Bronchial epithelial cell (primary cell): ENCODE measurements around the gene TSPEAR. TPM values are rescaled to one million over a fixed set of nuclear protein-coding genes. Genes with fewer than 3 reads are reported as not detected.
"Not testable (repeated sequence)": the region's sequence is repeated elsewhere in the genome, so short reads cannot be mapped to it uniquely, and the experiment has no call there.

ENCODE experiments used
- DNase-seq: peaks from one replicate; pipeline ENCODE4 v3.0.0-alpha.2; 2010; ENCODE audit warnings: low read depth
- FAIRE-seq: peaks from 2 replicates; lab custom pipeline; 2011; peaks lifted over from hg19 to GRCh38; lab: Jason Lieb, UNC
- H3K27me3 ChIP-seq: 2 replicates; pipeline ENCODE4 v1.5.1; 2011; ENCODE audit warnings: low read length; ENCODE audit not compliant: control insufficient read depth, insufficient read depth
- H3K36me3 ChIP-seq: 2 replicates; pipeline ENCODE4 v1.5.1; 2011; ENCODE audit warnings: low read length; ENCODE audit not compliant: control insufficient read depth, insufficient read depth
- H3K4me3 ChIP-seq: 2 replicates; pipeline ENCODE4 v1.5.1; 2011; ENCODE audit warnings: mild to moderate bottlenecking, low read depth, low read length, control low read depth
- total RNA-seq: library from RNA; depleted of rRNA; stranded (reverse); fragments of >200 nt; gene quantifications from 2 replicates; pipeline ENCODE4 v1.2.1, GENCODE V29; 2014
- TF ChIP-seq, protein P1 (sequence below): IDR thresholded peaks from 2 replicates; pipeline ENCODE4 v1.5.1; 2011; ENCODE audit warnings: mild to moderate bottlenecking, moderate library complexity, low read length, control low read depth, inconsistent platforms; ENCODE audit not compliant: insufficient read depth, severe bottlenecking

The TSPEAR gene
- total RNA-seq, 1 donor from 2014 or later: not detected

DNA sequence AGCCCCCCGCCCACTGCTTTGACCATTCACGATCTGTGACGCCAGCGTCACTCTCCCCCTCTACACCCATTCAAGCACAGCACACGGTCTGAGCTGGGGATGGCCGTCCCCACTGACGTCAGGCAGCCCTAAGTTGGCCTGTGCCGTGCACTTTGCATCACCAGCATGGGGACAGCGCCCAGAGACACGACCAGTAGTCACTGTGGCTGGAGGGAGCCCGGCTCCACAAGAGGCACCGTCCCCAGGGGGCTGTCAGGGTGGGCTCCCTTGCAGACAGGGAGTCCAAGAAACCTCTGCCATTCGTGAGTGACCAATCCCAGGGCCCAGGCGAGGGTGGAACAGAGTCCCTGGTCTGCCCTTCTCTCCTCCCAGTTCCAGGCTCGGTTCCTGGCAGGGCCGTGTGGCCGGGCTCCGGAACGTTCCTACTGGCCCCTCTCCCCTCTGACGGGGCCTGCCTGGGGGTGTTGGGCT lies 97.2 kb downstream of the TSPEAR start:
- TF ChIP-seq, protein P1, sequence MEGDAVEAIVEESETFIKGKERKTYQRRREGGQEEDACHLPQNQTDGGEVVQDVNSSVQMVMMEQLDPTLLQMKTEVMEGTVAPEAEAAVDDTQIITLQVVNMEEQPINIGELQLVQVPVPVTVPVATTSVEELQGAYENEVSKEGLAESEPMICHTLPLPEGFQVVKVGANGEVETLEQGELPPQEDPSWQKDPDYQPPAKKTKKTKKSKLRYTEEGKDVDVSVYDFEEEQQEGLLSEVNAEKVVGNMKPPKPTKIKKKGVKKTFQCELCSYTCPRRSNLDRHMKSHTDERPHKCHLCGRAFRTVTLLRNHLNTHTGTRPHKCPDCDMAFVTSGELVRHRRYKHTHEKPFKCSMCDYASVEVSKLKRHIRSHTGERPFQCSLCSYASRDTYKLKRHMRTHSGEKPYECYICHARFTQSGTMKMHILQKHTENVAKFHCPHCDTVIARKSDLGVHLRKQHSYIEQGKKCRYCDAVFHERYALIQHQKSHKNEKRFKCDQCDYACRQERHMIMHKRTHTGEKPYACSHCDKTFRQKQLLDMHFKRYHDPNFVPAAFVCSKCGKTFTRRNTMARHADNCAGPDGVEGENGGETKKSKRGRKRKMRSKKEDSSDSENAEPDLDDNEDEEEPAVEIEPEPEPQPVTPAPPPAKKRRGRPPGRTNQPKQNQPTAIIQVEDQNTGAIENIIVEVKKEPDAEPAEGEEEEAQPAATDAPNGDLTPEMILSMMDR: no peak
- no peak for DNase-seq
- H3K27me3 ChIP-seq: no peaks in the 10 kb centered on the region
- no peak overlapping the region for H3K4me3 ChIP-seq
- H3K36me3 ChIP-seq: no peaks in the 10 kb centered on the region
- FAIRE-seq: no peak

DNA sequence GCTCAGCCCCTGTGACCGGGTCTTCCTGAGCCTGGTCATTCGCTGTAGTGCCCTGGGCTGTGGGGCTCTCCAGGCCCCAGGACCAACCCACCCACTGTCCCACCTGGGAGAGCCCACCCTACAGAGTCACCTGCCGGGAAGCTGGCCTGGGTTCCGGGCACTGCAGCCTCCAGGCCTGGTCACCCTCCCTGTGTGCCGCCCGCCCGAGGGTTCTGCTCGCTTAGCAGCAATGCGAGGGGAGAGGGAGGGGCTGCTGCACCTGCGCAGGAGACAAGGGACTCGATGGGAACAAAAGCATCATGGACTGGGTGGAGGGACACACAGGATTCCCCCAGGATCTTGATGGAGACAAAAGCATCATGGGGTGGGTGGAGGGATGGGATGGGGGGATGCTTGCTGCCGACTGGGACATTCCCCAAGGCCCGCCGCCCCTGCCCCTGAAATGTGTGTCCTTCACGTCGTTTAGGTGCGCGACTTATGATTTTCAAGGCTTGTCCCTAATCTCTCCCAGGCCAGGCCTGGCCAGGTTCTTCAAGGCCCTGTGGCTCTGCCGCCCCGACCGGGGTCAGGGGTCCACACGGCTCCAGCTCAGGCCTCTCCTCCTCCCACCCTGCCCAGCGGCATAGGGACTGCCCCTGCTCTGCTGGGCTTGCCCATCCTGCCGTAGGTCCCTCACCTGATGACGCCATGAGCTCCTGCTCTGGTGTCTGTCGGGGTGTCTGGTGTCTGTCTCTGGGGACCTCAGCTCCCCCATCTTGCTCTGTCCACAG lies 97.8 kb downstream of the TSPEAR start:
- FAIRE-seq: no peak
- TF ChIP-seq, protein P1: no peak
- H3K27me3 ChIP-seq: no peaks in the 10 kb centered on the region
- no peaks in the 10 kb centered on the region for H3K36me3 ChIP-seq
- no peak for DNase-seq
- H3K4me3 ChIP-seq: no peak overlapping the region

DNA sequence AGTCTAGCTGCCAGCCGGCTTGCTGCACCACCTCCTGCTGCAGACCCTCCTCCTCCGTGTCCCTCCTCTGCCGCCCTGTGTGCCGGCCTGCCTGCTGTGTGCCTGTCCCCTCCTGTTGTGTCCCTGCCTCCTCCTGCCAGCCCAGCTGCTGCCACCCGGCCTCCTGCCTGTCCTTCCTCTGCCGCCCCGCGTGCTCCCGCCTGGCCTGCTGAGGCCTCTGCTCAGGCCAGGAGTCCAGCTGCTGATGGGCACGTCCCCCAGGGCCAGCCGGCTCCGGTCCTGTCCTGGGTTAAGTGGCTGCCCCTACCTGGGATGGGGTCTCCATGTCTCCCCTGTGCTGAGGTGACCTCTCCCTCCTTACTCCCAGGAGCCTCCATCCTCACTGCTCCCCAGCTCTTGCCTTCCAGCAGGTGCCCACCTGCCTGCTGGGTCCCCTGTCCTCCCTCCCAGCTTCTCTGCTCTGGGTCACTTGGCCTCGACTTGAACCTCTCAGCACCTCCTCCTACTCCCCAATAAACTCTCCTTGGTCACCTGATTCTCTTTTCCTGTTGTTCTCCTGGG lies 98.6 kb downstream of the TSPEAR start:
- no peak for FAIRE-seq
- no peak overlapping the region for H3K4me3 ChIP-seq
- TF ChIP-seq, protein P1: no peak
- DNase-seq: no peak
- no peaks in the 10 kb centered on the region for H3K27me3 ChIP-seq
- no peaks in the 10 kb centered on the region for H3K36me3 ChIP-seq

- FAIRE-seq: no peak
- DNase-seq: no peak
- Histone ChIP-seq H3K36me3 (no peaks in the 10 kb centered on the region), H3K4me3 (no peak within 1 kb of the TSS), H3K27me3 (no peaks in the 10 kb centered on the region)
- TF ChIP-seq, protein P1: no peak
These were observed 99.3 kb downstream of the TSPEAR start, which contains the start of gene KRTAP10-8 for GRCh38 chr21:44612029-44612486. TSS of gene KRTAP10-8 (plus strand) at chr21:44612079. CDS start at chr21:44612101, 22 bp downstream.

DNA sequence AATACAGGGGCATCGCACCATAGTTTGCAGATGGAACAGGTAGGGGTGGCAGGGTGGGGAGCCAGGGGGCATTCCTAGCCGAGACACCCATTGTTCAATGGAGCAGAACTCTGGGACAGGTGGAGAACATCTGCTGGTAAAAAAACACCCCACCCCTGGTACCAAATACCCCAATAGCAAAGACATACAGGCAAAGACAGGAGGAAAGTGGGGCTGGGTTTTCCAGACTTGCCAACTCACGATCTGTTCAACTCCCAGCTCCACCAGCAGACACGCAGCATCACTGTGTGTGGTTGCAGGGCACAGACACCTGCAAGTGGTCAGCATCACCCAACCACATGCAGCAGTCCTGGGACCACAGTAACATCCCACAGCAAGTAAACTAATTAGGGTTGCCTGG lies 99.8 kb downstream of the TSPEAR start:
- FAIRE-seq (no peak), DNase-seq (no peak)
- TF ChIP-seq, protein P1: no peak
- no peaks in the 10 kb centered on the region for H3K36me3 ChIP-seq
- no peaks in the 10 kb centered on the region for H3K27me3 ChIP-seq
- H3K4me3 ChIP-seq: no peak overlapping the region

GRCh38 chr21:44610157-44610843 lies 101.1 kb downstream of the TSPEAR start:
- not testable (repeated sequence) for H3K4me3 ChIP-seq, DNase-seq, H3K36me3 ChIP-seq, FAIRE-seq, H3K27me3 ChIP-seq
